Measurements from ENCODE around the gene COL6A6.

COL6A6 gene

DNA sequence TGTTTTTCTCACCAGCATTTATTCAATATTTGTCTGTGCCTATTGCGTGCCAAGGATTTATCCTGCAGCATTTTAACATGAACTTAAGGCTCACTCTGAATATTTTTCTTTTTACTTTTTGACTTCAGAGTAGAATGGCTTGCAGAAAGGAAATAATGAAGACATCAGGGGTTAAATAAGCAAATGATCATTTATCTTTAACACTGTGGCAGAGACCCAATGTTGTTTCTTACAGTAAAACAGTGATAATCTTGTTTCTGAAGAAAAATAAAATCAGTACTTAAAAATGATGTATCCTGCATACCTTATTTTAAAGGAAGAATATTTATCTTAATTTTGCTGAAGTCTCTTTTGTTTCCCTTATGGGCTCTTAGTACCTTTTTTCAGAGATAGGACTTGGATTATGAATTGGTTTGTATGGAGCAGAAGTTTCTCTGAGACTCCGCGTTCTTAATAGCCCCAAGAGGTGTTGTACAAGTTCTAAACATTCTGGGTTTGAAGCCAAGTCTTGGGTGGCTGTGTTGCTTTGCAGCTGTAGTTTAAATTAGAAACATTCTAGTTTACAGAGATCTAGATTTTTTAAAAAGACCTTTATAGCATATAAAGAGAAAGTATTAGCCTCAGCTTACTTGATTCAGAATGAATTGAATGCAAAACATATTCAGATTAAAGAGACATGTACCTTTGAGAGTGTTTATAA lies 40.5 kb downstream of the COL6A6 start:
- H3K4me2 ChIP-seq (ENCODE audit: low read length), result no peak overlapping the region
- H3K9ac ChIP-seq (ENCODE audit: low read length), result no peak overlapping the region
- TF ChIP-seq, protein P1, sequence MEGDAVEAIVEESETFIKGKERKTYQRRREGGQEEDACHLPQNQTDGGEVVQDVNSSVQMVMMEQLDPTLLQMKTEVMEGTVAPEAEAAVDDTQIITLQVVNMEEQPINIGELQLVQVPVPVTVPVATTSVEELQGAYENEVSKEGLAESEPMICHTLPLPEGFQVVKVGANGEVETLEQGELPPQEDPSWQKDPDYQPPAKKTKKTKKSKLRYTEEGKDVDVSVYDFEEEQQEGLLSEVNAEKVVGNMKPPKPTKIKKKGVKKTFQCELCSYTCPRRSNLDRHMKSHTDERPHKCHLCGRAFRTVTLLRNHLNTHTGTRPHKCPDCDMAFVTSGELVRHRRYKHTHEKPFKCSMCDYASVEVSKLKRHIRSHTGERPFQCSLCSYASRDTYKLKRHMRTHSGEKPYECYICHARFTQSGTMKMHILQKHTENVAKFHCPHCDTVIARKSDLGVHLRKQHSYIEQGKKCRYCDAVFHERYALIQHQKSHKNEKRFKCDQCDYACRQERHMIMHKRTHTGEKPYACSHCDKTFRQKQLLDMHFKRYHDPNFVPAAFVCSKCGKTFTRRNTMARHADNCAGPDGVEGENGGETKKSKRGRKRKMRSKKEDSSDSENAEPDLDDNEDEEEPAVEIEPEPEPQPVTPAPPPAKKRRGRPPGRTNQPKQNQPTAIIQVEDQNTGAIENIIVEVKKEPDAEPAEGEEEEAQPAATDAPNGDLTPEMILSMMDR (IDR thresholded peaks at IDR 0.05; ENCODE audit: low read length), result no peak
- TF ChIP-seq EZH2 (IDR thresholded peaks at IDR 0.05; ENCODE audit: borderline replicate concordance, low read length), result no peak
- no peaks in the 10 kb centered on the region for H3K4me1 ChIP-seq (ENCODE audit: insufficient read depth, low read length, severe bottlenecking)
- H3K36me3 ChIP-seq (ENCODE audit: insufficient read depth, low read length), result no peaks in the 10 kb centered on the region
- H3K79me2 ChIP-seq (ENCODE audit: insufficient read depth, low read length), result no peaks in the 10 kb centered on the region
- H3F3A ChIP-seq (ENCODE audit: insufficient read depth, low read length), result no peaks in the 10 kb centered on the region
- no peak overlapping the region for H3K4me3 ChIP-seq (ENCODE audit: low read depth, low read length, poor library complexity, severe bottlenecking)
- H2AFZ ChIP-seq (ENCODE audit: low read length), result no peak overlapping the region
- H3K27me3 ChIP-seq (ENCODE audit: insufficient read depth, low read length), result peaks cover 4% of the 10 kb centered on the region; the same call in 1 of the 2 replicates
- no peak overlapping the region for H3K27ac ChIP-seq (ENCODE audit: low read depth, low read length, poor library complexity, severe bottlenecking)
- no peaks in the 10 kb centered on the region for H3K9me2 ChIP-seq (ENCODE audit: low read depth, low read length)
- peaks cover under 1% of the 10 kb centered on the region; the same call in 1 of the 2 replicates for H3K9me3 ChIP-seq (ENCODE audit: low read length)
- no peaks in the 10 kb centered on the region for H4K20me1 ChIP-seq (ENCODE audit: insufficient read depth, low read length)

DNA sequence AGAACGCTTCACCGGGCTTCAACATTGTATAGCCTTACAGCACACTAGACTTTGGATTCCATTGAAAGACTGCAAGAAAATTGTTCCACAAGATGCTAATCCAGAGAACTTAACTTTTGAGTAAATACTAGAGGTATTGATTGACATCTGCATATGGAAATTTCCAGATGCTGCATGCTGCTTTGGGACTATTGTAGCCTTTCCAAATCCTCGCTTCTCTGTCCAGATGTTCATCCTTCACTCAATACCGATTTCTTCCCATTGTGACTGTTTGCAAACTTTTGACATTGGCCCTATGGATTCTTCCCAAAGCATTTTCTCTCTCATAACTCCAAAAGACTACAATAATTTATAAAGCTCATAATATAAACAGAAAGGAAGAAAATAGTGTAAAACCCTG lies 41.4 kb downstream of the COL6A6 start:
- Histone ChIP-seq H3K9me3 (ENCODE audit: low read length) (no peaks in the 10 kb centered on the region), H3K27ac (ENCODE audit: low read depth, low read length, poor library complexity, severe bottlenecking) (no peak overlapping the region), H4K20me1 (ENCODE audit: insufficient read depth, low read length) (no peaks in the 10 kb centered on the region), H3K27me3 (ENCODE audit: insufficient read depth, low read length) (peaks cover 4% of the 10 kb centered on the region; the same call in 1 of the 2 replicates), H3K9me2 (ENCODE audit: low read depth, low read length) (no peaks in the 10 kb centered on the region), H3K79me2 (ENCODE audit: insufficient read depth, low read length) (no peaks in the 10 kb centered on the region), H3K4me1 (ENCODE audit: insufficient read depth, low read length, severe bottlenecking) (no peaks in the 10 kb centered on the region), H3K9ac (ENCODE audit: low read length) (no peak overlapping the region), H2AFZ (ENCODE audit: low read length) (no peak overlapping the region), H3K36me3 (ENCODE audit: insufficient read depth, low read length) (no peaks in the 10 kb centered on the region), H3K4me3 (ENCODE audit: low read depth, low read length, poor library complexity, severe bottlenecking) (no peak overlapping the region), H3K4me2 (ENCODE audit: low read length) (no peak overlapping the region), H3F3A (ENCODE audit: insufficient read depth, low read length) (no peaks in the 10 kb centered on the region)
- TF ChIP-seq, protein P1 (IDR thresholded peaks at IDR 0.05; ENCODE audit: low read length), result no peak
- no peak for TF ChIP-seq EZH2 (IDR thresholded peaks at IDR 0.05; ENCODE audit: borderline replicate concordance, low read length)

DNA sequence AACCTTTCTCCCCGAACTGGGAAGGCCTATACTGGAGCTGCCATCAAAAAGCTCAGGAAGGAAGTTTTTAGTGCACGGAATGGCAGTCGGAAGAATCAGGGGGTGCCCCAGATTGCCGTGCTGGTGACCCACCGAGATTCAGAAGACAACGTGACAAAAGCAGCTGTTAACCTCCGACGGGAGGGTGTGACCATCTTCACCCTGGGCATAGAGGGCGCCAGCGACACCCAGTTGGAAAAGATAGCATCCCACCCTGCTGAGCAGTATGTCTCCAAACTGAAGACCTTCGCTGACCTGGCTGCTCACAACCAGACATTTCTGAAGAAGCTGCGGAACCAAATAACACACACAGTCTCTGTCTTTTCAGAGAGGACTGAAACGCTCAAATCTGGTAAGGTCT lies 48.2 kb downstream of the COL6A6 start:
- H3K4me2 ChIP-seq (ENCODE audit: low read length), result no peak overlapping the region
- no peak for TF ChIP-seq EZH2 (IDR thresholded peaks at IDR 0.05; ENCODE audit: borderline replicate concordance, low read length)
- TF ChIP-seq, protein P1 (IDR thresholded peaks at IDR 0.05; ENCODE audit: low read length), result no peak
- no peaks in the 10 kb centered on the region for H3K9me2 ChIP-seq (ENCODE audit: low read depth, low read length)
- H2AFZ ChIP-seq (ENCODE audit: low read length), result no peak overlapping the region
- no peaks in the 10 kb centered on the region for H3K27me3 ChIP-seq (ENCODE audit: insufficient read depth, low read length)
- H4K20me1 ChIP-seq (ENCODE audit: insufficient read depth, low read length), result no peaks in the 10 kb centered on the region
- H3F3A ChIP-seq (ENCODE audit: insufficient read depth, low read length), result no peaks in the 10 kb centered on the region
- H3K27ac ChIP-seq (ENCODE audit: low read depth, low read length, poor library complexity, severe bottlenecking), result no peak overlapping the region
- no peaks in the 10 kb centered on the region for H3K36me3 ChIP-seq (ENCODE audit: insufficient read depth, low read length)
- no peak overlapping the region for H3K9ac ChIP-seq (ENCODE audit: low read length)
- H3K79me2 ChIP-seq (ENCODE audit: insufficient read depth, low read length), result no peaks in the 10 kb centered on the region
- no peaks in the 10 kb centered on the region for H3K9me3 ChIP-seq (ENCODE audit: low read length)
- H3K4me1 ChIP-seq (ENCODE audit: insufficient read depth, low read length, severe bottlenecking), result no peaks in the 10 kb centered on the region
- no peak overlapping the region for H3K4me3 ChIP-seq (ENCODE audit: low read depth, low read length, poor library complexity, severe bottlenecking)
